ENCODE results near the gene NPHS1. TPM values are rescaled to one million over a fixed set of nuclear protein-coding genes. Genes with fewer than 3 reads are reported as not detected.

NPHS1 gene
- total and polyA plus RNA-seq, 9 of the 15 experiments (the other 6 are each of a cell fraction or from before 2014, with no cell fraction given) = 0.01 to 0.28 (median 0.14) TPM; not detected in 5

DNA sequence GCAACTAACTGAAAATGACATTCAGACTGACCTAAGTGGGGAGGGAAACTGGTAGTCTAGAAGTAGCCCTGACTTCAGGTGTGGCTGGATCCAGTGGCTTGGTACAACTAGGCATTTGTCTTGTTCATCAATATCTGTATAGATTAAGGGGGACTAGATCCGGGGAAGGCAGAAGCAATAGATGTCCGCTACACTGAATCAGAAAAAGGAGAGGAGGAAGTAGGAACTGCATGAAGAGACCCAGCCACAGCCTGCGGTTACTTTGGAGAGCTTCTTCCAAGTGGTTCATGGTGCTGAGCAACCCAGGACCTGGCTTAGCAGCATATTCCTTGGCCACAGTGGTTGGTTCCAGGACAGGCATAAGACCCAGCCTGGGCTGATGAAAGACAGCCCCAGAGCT is 29.7 kb downstream of the NPHS1 start:
- no peaks in the 10 kb centered on the region for H3K9me3 ChIP-seq (replicated peaks; ENCODE audit: control insufficient read depth, insufficient read depth, low read depth, low read length)
- peak overlapping the region; percentile 24 for H3K4me3 ChIP-seq
- no TSS peak for BruUV-seq (replicated peaks)
- ChIA-PET CTCF (ENCODE audit: low intra/inter-chr PET ratio) (no interaction called here), POLR2A (interaction anchor here (0.6 to 1.1 kb wide), 2 partner anchors 10 to 23 kb away, joined by 3 read pairs; partner anchors contain the start of gene PRODH2)
- intact Hi-C loops (cut with micrococcal nuclease) = loop anchor here (10.0 kb wide), 1 partner anchor 112 kb away; the partner anchor contains the start of gene LRFN3
- in situ Hi-C loops (cut with MboI) = no loop called here
- peak overlapping the region; percentile 84 for H2AFZ ChIP-seq (ENCODE audit: low read depth, low read length)
- H3K27ac ChIP-seq (ENCODE audit: extremely low read depth, low read depth, low read length) = no peak overlapping the region
- H3K36me3 ChIP-seq (ENCODE audit: control insufficient read depth, insufficient read depth, low read length) = no peaks in the 10 kb centered on the region
- peaks cover 0 to 5% of the 10 kb centered on the region in 2 experiments; a peak in 2 of 5 replicates for H3K4me1 ChIP-seq (replicated peaks in 1 of 2; ENCODE audit: control insufficient read depth in 2 of 2, insufficient read depth in 2 of 2, low read length in 2 of 2)
- H3K9ac ChIP-seq (ENCODE audit: insufficient read depth in 1 of 2, low read depth in 2 of 2, low read length in 2 of 2) = peak overlapping the region in 1 of 2 experiments; percentile 10; a peak in 1 of 4 replicates
- FAIRE-seq = peak; percentile 6
- DNase-seq (ENCODE audit: extremely low read depth in 1 of 4, low spot score in 3 of 4) = peak; percentile 32 to 50 (median 44)
- peak overlapping the region; percentile 60 for H3K4me2 ChIP-seq (ENCODE audit: insufficient read depth, low read length)
- no peaks in the 10 kb centered on the region for H3K9me1 ChIP-seq (ENCODE audit: control insufficient read depth, insufficient read depth, low read length)
- WGBS (ENCODE audit: insufficient coverage, low coverage, missing lambda C conversion rate) = 5% methylated on average over 3 of the region's 3 CpGs
- no peaks in the 10 kb centered on the region for H3K79me2 ChIP-seq (ENCODE audit: control insufficient read depth, insufficient read depth, low read length)
- peaks cover 2 to 5% of the 10 kb centered on the region in 2 experiments; a peak in 2 of 5 replicates for H3K27me3 ChIP-seq (ENCODE audit: control insufficient read depth in 2 of 2, insufficient read depth in 2 of 2, low read length in 2 of 2)
- H4K20me1 ChIP-seq (replicated peaks; ENCODE audit: control insufficient read depth, insufficient read depth, low read length) = no peaks in the 10 kb centered on the region
- peak; percentile 86 for ATAC-seq
- TF ChIP-seq ELF2 (CRISPR knock-in tag; IDR thresholded peaks at IDR 0.05) (no peak), PHF8 (IDR thresholded peaks at IDR 0.05; ENCODE audit: borderline replicate concordance, low read length) (no peak), ZBTB17 (CRISPR knock-in tag; IDR thresholded peaks at IDR 0.05) (peak; percentile 98), ZNF583 (CRISPR knock-in tag; IDR thresholded peaks at IDR 0.05) (no peak), JUND (IDR thresholded peaks at IDR 0.05; ENCODE audit: borderline replicate concordance, low read depth, low read length) (no peak), JUND (tag; IDR thresholded peaks at IDR 0.05; ENCODE audit: borderline replicate concordance, low read depth, low read length) (peak; percentile 36; the same call in 1 of the 3 replicates), HCFC1 (IDR thresholded peaks at IDR 0.05; ENCODE audit: low read depth, low read length) (peak; percentile 51; the same call in 1 of the 2 replicates), FOSL1 (tag; conservative IDR thresholded peaks at IDR 0.05) (0 out of 2 replicates have a peak, but pooled peaks have one; percentile 17), TCFL5 (CRISPR knock-in tag; conservative IDR thresholded peaks at IDR 0.05) (no peak), NUFIP1 (IDR thresholded peaks at IDR 0.05; ENCODE audit: partially characterized antibody) (no peak), ZNF23 (CRISPR knock-in tag; IDR thresholded peaks at IDR 0.05) (no peak), CREM (IDR thresholded peaks at IDR 0.05; ENCODE audit: low read depth) (0 out of 2 replicates have a peak, but pooled peaks have one; percentile 13), ZNF79 (CRISPR knock-in tag; IDR thresholded peaks at IDR 0.05; ENCODE audit: low read depth) (no peak)
- TF ChIP-seq, protein P1, sequence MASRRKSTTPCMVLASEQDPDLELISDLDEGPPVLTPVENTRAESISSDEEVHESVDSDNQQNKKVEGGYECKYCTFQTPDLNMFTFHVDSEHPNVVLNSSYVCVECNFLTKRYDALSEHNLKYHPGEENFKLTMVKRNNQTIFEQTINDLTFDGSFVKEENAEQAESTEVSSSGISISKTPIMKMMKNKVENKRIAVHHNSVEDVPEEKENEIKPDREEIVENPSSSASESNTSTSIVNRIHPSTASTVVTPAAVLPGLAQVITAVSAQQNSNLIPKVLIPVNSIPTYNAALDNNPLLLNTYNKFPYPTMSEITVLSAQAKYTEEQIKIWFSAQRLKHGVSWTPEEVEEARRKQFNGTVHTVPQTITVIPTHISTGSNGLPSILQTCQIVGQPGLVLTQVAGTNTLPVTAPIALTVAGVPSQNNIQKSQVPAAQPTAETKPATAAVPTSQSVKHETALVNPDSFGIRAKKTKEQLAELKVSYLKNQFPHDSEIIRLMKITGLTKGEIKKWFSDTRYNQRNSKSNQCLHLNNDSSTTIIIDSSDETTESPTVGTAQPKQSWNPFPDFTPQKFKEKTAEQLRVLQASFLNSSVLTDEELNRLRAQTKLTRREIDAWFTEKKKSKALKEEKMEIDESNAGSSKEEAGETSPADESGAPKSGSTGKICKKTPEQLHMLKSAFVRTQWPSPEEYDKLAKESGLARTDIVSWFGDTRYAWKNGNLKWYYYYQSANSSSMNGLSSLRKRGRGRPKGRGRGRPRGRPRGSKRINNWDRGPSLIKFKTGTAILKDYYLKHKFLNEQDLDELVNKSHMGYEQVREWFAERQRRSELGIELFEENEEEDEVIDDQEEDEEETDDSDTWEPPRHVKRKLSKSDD (conservative IDR thresholded peaks at IDR 0.05; ENCODE audit: low read length) = no peak
- TF ChIP-seq, protein P2, sequence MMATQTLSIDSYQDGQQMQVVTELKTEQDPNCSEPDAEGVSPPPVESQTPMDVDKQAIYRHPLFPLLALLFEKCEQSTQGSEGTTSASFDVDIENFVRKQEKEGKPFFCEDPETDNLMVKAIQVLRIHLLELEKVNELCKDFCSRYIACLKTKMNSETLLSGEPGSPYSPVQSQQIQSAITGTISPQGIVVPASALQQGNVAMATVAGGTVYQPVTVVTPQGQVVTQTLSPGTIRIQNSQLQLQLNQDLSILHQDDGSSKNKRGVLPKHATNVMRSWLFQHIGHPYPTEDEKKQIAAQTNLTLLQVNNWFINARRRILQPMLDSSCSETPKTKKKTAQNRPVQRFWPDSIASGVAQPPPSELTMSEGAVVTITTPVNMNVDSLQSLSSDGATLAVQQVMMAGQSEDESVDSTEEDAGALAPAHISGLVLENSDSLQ (IDR thresholded peaks at IDR 0.05) = peak; percentile 86; the same call in 1 of the 2 replicates
- TF ChIP-seq, protein P3, sequence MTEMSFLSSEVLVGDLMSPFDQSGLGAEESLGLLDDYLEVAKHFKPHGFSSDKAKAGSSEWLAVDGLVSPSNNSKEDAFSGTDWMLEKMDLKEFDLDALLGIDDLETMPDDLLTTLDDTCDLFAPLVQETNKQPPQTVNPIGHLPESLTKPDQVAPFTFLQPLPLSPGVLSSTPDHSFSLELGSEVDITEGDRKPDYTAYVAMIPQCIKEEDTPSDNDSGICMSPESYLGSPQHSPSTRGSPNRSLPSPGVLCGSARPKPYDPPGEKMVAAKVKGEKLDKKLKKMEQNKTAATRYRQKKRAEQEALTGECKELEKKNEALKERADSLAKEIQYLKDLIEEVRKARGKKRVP (CRISPR knock-in tag; IDR thresholded peaks at IDR 0.05) = no peak

Data from K562 (cell line).